HG02885 (cell line): ENCODE measurements around the gene SCGB1D1.
"Not testable (repeated sequence)": the region's sequence is repeated elsewhere in the genome, so short reads cannot be mapped to it uniquely, and the experiment has no call there.

Experiments used
- ATAC-seq: cut with Tn5 transposase; IDR thresholded peaks from one replicate; pipeline ENCODE4 v1.9.1; 2021; ENCODE audit warnings: mild to moderate bottlenecking; ENCODE audit not compliant: unreplicated experiment, poor library complexity

SCGB1D1 gene

DNA sequence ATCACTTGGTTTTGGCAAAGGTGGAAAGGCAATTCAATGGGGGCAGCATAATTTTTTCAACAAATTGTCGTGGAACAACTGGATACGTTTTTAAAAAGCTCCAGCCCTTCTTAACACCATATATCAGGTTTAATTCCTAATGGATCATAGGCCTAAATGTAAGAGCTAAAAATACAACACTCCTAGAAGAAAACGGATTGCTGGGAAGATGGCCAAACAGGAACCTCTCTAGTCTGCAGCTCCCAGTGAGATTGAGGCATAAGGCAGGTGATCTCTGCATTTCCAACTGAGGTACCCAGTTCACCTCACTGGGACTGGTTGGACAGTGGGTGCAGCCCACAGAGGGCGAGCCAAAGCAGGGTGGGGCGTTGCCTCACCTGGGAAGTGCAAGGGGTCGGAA, 32.4 kb upstream of the SCGB1D1 start:
- ATAC-seq, result no peak

DNA sequence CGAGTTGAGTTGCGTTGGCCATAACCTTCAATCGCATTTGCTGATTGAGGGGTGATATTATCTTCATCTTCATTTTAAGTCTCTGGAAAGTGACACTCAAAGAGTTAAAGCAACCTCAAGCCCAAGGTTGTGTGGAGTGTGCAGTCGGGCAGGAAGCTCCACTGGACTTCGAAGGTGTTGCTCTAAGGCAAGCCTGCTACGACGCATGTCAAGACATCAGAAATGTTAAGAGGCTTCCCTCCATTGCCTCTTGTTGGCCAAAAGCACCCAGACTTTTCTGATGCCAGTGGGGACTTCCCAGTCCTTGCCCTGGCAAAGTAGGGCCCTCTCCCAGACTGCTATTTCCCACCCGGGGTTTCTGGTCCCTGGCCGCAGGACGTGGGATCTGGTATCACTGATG, 23.6 kb upstream of the SCGB1D1 start:
- ATAC-seq, result no peak

DNA sequence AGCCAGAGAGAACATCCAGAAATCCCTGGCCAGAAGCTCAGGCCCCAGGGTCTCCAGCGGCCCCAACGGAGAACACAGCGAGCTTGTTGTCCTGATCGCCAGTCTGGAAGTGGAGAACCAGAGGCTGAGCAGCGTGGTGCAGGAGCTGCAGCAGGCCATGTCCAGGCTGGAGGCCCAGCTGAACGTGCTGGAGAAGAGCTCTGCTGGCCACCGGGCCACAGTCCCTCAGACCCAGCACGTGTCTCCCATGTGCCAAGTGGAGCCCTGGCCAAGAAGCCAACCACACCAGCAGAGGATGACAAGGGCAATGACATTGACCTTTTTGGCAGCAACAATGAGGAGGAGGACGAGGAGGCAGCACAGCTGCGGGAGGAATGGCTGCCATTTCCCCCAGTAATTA, 20.6 kb upstream of the SCGB1D1 start:
- no peak for ATAC-seq

DNA sequence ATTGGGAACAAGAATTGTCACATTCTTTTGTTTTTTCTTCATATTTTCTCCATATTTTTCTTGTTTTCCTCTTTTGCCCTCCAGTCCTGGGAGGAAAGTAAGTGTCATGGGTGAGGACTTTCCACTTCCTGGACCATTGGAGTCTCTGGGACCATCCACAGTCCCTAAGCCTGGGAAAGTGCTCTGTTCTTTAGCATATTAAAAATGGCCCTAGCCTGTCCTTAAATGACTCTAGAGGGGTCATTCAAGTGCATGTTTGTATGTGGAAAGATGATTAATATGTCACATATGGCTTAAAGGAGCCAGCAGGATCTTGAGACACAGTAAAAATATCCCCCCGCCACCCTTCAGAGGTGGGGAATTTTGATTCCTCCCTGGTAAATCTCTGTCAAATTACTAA, 20.1 kb upstream of the SCGB1D1 start:
- ATAC-seq, result no peak

DNA sequence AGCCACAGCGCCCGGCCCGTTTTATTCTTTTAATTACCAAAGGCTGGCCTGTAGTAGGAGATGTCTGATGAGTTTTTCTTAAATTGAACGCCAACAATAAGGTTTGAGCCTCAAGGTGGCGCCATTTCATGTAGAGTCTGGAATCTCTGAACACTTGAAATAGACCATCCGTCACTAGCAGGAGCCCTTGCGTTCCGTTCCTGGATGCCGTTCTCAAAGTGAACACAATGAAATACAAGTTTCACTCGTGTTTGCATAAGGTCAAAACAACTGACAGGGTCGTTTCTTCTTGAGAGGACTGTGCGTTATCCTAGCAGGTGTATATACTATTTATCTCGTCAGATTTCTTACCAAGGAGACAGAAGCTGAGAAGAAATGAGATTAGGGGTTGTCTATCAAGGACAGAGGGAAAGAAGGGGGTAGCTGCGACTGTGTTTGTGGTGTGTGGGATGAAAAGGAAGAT, 18.7 kb upstream of the SCGB1D1 start:
- no peak for ATAC-seq

DNA sequence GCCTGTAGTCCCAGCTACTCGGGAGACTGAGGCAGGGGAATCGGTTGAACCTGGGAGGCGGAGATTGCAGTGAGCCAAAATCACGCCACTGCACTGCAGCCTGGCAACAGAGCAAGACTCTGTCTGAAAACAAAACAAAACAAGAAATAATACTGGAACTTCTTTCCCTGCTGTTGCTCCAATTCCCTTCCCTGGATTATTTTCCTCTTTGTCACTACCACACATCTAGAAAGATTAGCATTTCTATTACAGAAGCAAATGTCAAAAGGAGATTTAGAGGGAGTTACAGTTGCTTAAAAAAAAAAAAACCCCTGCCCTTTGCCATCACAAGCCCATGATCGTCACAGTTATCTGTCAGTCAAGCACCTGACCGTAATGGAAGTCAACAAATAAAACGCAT, 17.7 kb upstream of the SCGB1D1 start:
- ATAC-seq, result no peak

DNA sequence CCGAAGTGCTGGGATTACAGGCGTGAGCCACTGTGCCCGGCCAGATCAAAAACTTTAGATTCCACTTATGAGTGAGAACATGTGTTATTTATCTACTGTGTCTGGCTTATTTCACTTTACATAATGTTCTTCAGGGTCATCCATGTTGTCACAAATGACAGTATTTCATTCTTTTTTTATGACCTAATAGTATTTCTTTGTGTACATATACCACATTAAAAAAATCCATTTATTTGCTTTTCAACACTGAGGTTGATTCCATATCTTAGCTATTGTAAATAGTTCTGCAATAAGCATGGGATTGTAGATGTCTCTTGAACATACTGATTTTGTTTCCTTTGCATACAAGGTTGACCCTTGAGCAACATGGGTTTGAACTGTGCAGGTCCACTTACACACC, 13.2 kb upstream of the SCGB1D1 start:
- ATAC-seq, result no peak

DNA sequence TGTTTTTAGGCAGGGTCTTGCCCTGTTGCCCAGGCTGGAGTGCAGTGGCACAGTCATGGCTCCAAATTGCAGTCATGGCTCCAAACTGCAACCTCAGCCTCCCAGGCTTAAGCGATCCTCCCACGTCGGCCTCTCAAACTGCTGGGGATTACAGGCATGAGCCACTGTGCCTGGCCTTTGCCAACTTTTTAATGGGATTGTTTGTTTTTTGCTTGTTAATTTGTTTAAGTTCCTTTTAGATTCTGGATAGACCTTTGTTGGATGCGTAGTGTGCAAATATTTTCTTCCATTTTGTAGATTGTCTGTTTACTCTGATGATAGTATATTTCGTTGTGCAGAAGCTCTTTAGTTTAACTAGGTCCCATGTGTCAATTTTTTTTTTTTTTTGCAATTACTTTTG, 10.0 kb upstream of the SCGB1D1 start:
- no peak for ATAC-seq

DNA sequence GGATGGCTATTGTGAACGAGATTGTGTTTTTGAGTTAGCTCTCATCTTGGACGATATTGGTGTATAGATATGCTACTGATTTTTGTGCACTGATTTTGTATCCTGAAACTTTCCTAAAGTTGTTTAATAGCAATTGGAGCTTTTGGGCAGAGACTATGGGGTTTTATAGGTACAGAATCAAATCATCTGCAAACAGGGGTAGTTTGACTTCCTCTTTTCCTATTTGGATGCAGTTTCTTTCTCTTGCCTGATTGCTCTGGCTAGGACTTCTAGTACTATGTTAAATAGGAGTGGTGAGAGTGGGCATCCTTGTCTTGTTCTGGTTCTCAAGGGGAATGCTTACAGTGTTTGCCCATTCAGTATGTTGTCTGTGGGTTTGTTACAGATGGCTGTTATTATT, 8.9 kb upstream of the SCGB1D1 start:
- ATAC-seq, result no peak

DNA sequence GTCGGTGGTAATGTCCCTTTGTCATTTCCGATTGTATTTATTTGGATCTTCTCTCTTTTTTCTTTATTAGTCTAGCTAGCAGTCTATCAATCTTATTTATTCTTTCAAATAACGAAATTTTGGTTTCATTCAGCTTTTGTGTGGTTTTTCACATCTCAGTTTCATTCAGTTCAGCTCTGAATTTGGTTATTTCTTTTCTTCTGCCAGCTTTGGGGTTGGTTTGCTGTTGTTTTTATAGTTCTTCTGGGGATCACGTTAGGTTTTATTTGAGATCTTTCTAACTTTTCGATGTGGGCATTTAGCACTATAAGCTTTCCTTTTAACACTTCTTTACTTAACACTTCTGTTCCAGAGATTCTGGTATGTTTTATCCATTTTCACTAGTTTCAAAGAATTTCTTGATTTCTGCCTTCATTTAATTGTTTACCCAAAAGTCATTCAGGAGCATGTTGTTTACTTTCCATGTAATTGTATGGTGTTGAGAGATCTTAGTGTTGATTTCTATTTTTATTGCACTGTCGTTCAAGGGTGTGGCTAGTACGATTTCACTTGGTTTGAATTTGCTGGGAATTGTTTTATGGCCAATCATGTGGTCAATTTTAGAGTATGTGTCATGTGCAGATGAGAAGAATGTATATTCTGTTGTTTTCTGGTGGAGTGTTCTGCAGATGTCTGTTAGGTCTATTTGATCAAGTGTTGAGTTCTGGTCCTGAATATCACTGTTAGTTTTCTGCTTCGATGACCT, 7.7 kb upstream of the SCGB1D1 start:
- no peak for ATAC-seq

DNA sequence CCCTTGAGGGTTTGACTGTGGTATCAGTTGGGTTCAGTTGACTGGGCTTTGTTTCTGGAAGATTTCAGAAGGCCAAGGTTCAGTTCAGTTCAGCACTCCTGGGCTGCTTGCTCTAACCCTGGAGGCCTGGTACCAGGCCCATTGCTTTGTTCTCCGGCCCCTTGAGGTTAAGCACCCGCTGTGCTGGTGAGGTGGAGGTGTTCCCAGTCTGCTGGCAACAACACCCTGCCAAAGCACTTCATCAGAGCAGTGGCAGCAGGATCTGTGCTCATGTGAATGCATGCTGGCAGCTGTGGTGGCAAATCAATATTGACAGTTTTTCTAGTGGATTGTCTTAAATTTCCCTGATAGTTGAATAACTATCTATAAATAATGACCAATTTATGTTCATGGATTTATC, 3.8 kb upstream of the SCGB1D1 start:
- ATAC-seq, result no peak

DNA sequence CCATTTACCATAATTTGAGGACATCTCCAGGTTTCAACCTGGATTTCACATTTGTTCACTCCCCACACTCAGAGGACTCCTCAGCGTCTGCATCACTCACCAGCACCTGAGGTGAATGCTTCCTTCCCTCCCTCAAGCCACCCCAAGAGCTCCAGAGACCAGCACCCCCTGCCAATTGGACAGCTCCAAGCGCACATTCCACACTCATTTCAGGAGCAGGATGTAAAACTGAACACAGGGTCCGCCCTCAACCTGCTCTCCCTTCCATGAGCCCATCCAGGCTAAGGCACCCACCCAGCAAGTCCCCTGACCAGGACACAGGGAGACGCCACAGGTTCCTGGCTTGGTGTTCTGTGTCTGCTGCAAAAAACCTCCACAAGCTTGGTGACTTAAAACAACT, 3.9 kb downstream of the SCGB1D1 start:
- no peak for ATAC-seq

DNA sequence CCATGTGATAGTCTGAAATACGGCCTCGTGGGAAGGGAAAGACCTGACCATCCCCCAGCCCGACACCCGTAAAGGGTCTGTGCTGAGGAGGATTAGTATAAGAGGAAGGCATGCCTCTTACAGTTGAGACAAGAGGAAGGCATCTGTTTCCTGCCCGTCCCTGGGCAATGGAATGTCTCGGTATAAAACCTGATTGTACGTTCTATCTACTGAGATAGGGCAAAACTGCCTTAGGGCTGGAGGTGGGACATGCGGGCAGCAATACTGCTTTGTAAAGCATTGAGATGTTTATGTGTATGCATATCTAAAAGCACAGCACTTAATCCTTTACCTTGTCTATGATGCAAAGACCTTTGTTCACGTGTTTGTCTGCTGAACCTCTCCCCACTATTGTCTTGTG, 5.0 kb downstream of the SCGB1D1 start:
- not testable (repeated sequence) for ATAC-seq

DNA sequence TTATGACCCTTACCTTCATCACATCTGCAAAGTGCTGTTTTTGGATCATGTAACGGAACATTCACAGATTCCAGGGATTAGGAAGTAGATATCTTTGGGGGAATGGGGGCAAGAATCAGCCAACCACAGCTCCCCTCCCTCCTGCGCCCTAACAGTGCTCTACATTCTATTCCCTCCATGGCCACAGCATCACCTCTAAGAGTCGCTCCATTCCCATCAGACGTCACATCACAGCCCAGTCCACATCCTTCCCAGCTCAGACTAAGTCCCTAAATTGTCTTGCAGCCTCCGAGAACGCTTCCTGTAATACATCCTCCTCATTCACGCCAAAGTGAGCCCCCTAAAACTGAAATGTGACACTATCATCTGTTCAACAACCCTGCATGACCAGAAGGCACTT, 5.9 kb downstream of the SCGB1D1 start:
- no peak for ATAC-seq

DNA sequence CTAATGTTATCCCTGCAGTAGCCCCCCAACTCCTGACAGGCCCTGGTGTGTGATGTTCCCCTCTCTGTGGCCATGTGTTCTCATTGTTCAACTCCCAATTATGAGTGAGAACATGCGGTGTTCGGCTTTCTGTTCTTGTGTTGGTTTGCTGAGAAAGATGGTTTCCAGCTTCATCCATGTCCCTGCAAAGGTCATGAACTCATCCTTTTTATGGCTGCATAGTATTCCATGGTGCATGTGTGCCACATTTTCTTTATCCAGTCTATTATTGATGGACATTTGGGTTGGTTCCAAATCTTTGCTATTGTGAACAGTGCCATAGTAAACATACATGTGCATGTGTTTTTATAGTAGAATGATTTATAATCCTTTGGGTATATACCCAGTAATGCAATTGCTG, 7.4 kb downstream of the SCGB1D1 start:
- ATAC-seq, result not testable (repeated sequence)

DNA sequence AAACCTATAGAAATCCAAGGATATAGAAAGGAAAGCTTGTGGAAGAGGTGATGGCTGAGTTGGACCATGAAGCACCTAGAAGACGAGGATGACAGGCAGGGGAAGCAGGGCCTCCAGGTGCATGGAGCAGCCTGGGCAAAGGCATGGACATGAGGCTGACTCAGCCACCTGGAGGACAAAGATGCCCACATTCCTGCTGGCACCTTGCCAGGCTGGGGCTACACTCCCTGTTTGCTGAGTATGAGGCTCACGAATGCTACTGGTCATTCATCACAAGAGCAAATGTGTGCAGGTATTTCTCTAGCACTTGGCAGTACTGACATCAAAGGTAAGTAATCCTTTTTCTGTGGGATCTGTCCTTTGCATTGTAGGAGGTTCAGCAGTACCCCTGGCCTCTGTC, 11.4 kb downstream of the SCGB1D1 start:
- no peak for ATAC-seq

DNA sequence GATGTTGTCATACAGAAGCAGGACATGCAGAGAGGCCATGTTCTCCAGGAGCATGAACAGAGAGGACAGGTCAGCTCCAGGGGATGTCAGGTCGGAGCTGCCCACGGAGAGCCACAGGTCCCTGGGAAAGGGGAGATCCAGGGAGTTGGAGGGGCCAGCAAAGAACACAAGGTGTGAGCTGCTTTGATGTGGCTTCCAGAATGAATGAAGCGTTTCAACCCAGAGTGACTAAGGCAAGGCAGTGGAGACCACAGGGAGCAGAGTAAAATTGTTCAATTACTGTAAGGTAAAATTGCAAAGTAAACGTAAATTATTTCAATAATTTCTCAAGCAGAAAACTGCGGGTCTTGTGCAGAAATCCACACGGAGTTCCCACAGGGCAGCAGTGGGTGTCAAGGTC, 12.9 kb downstream of the SCGB1D1 start:
- ATAC-seq, result no peak

DNA sequence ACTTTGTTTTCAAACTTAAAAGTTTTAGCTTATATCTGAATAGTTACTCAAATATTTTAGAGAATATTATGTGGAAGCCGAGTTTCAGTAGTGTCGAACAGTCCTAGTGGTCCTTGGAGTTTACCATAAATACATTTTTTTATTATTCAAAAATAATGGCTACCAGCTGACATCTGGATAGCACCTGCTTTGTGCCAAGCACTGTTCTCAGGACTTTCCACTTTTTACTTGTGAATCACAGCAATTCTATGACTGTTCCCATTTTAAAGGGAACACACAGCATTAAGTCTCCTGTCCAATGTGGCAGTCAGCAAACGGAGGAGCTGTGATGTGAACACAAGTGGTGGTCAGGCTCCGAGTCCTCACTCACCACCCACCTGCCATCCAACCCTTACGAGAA, 14.4 kb downstream of the SCGB1D1 start:
- ATAC-seq, result no peak

DNA sequence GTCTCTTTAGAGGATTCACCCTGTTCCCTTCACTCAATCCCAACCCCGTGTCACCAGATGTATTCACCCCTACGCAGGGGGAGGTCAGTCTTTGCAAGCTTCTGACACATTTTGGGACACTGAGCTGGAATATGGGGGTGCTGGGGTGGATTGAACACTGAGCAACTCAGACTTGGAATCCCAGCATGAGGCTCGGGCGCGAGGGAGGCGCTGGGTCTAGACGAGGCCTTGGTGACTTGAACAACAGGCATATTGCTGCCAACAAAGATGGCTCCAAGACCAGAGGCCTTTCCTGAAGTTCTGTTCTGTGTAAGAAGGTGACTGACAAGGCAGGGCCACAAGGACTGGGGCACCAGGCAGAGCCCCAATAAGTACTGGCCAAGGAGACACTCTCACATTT, 15.4 kb downstream of the SCGB1D1 start:
- ATAC-seq, result no peak

DNA sequence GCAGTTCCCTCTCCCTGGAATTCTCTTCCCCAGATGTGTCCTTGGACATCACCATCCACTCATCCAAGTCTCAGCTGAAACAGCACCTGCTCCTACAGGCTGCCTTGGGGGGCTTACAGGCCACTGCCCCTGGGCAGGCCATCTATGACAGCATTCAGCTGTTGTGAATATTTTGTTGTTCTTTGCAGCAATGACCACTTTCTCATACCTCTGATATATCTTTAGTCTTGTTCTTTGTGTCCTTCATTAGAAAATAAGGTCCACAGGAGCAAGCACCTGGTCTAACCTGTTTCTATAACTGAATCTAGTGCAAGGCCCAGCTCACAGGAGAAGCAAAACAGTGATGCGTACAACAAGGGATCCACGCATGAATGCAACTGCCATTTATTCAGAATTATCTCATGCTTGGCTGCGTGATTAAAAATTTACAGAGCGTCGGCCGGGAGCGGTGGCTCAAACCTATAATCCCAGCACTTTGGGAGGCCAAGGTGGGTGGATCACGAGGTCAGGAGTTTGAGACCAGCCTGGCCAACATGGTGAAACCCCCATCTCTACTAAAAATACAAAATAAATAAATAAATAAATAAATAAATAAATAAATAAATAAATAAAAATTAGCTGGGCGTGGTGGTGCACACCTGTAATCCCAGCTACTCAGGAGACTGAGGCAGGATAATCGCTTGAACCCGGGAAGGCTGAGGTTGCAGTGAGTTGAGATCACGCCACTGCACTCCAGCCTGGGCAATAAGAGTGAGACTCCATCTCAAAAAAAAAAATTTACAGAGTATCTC, 16.5 kb downstream of the SCGB1D1 start:
- ATAC-seq, result not testable (repeated sequence)

DNA sequence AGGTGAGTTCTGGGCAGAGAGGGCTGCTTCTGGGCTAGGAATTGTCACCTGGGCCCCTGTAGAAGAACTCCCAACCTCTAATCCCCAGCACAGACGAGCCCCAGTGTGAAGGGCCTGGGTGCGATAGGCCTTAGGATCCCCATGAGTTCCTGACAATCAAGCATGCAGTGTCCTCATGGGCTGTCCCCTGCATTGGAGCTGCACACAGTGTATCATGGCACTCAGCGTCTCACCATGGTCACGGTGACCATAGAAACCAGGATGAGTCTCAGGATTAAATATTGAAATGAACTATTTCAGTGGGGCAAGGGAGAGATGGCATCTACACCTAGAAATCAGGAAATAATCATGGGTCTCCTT, 18.7 kb downstream of the SCGB1D1 start:
- no peak for ATAC-seq

DNA sequence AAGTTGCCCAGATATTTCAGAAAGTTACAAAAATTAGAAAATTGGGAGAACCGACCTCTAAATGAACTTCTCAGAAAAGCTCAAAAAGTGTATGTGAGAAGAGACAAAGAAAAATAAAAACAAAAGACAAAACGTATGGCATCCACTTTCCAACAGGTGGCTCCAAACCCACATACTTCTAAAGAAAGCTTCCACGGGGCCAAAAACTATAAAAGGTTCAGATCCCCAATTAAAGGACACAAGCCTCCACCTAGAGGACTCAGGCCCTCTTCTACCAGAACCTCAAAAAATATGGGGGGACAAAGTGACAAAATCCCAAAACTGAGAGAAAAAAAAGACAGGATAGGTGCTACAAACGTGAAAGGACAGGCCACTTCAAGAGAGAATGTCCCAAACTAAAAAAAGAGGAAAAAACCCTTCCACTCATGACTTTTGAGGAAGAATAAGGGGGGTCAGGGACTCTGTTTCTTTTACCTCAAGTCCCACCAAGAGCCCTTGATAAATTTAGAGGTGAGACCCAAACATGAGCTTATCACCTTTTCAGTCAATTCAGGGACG, 27.3 kb downstream of the SCGB1D1 start:
- ATAC-seq, result no peak
